ENCODE results near the gene YIF1B.

Gene YIF1B

GRCh38 chr19:38303517-38304351, 12.0 kb downstream of the YIF1B start, which contains the start of gene C19orf33:
TSS of gene C19orf33 (plus strand) at chr19:38304251. CDS start at chr19:38304262, 11 bp downstream.
- no peak for FAIRE-seq

- no peak for FAIRE-seq
These were observed 16.7 kb downstream of the YIF1B start for GRCh38 chr19:38298821-38299680.

- no peak for FAIRE-seq
These were observed 21.7 kb downstream of the YIF1B start for GRCh38 chr19:38294090-38294489.

GRCh38 chr19:38293281-38293680, 22.5 kb downstream of the YIF1B start:
- FAIRE-seq = no peak

- no peak for FAIRE-seq
These were observed 23.9 kb downstream of the YIF1B start for GRCh38 chr19:38291855-38292254.

- no peak for FAIRE-seq
These were observed 25.1 kb downstream of the YIF1B start for GRCh38 chr19:38290631-38291147.

GRCh38 chr19:38289955-38290354, 25.8 kb downstream of the YIF1B start:
- no peak for FAIRE-seq

- FAIRE-seq = no peak
These were observed 27.5 kb downstream of the YIF1B start for GRCh38 chr19:38288123-38288855.

GRCh38 chr19:38287604-38288003, 28.1 kb downstream of the YIF1B start:
- FAIRE-seq = no peak

- no peak for FAIRE-seq
These were observed 30.2 kb downstream of the YIF1B start for GRCh38 chr19:38285567-38285966.

GRCh38 chr19:38284422-38284821, 31.3 kb downstream of the YIF1B start:
- no peak for FAIRE-seq

- no peak for FAIRE-seq
These were observed 32.5 kb downstream of the YIF1B start for GRCh38 chr19:38283271-38283670.

- no peak for FAIRE-seq
These were observed 33.8 kb downstream of the YIF1B start for GRCh38 chr19:38281811-38282566.

- no peak for FAIRE-seq
These were observed 35.5 kb downstream of the YIF1B start for GRCh38 chr19:38280030-38280921.

GRCh38 chr19:38278751-38279150, 37.0 kb downstream of the YIF1B start:
- FAIRE-seq = no peak

GRCh38 chr19:38277969-38278680, 37.6 kb downstream of the YIF1B start:
- FAIRE-seq = no peak

- no peak for FAIRE-seq
These were observed 38.2 kb downstream of the YIF1B start for GRCh38 chr19:38277549-38277948.

GRCh38 chr19:38276942-38277517, 38.7 kb downstream of the YIF1B start:
- no peak for FAIRE-seq

- FAIRE-seq = no peak
These were observed 41.0 kb downstream of the YIF1B start for GRCh38 chr19:38274739-38275138.

- FAIRE-seq = no peak
These were observed 42.2 kb downstream of the YIF1B start for GRCh38 chr19:38273499-38273898.
